OCI-M2 (cell line): ENCODE measurements around the gene RNU6-8.

Experiments
- DNase-seq: peaks from one replicate; lab custom pipeline; 2025; ENCODE audit not compliant: unreplicated experiment; lab: John Stamatoyannopoulos, UW

The RNU6-8 gene

GRCh38 chr14:32205554-32205953 is 2.5 kb upstream of the RNU6-8 start:
- DNase-seq: no peak

GRCh38 chr14:32203928-32204357 is 874 bp upstream of the RNU6-8 start:
- DNase-seq: no peak

GRCh38 chr14:32202491-32202997 is 525 bp downstream of the RNU6-8 start:
- DNase-seq: no peak

- peak; percentile 83 for DNase-seq
Observed at GRCh38 chr14:32201816-32202490, 1.1 kb downstream of the RNU6-8 start, which contains the start of gene RNU6-7. Gene RNU6-7, plus strand, starts transcription at chr14:32202045.

- DNase-seq: peak; percentile 81
Observed at GRCh38 chr14:32201193-32201815, 1.8 kb downstream of the RNU6-8 start.

GRCh38 chr14:32200368-32201192 is 2.5 kb downstream of the RNU6-8 start:
- DNase-seq: no peak

GRCh38 chr14:32197919-32198318 is 5.2 kb downstream of the RNU6-8 start:
- DNase-seq: no peak

- no peak for DNase-seq
Observed at GRCh38 chr14:32195636-32196035, 7.4 kb downstream of the RNU6-8 start.

GRCh38 chr14:32193532-32193931 is 9.5 kb downstream of the RNU6-8 start:
- no peak for DNase-seq

- no peak for DNase-seq
Observed at GRCh38 chr14:32192712-32193373, 10.2 kb downstream of the RNU6-8 start.

- no peak for DNase-seq
Observed at GRCh38 chr14:32190673-32191072, 12.4 kb downstream of the RNU6-8 start.

GRCh38 chr14:32189811-32190210 is 13.3 kb downstream of the RNU6-8 start:
- no peak for DNase-seq

GRCh38 chr14:32186248-32186647 is 16.8 kb downstream of the RNU6-8 start:
- DNase-seq: no peak

GRCh38 chr14:32185097-32185496 is 18.0 kb downstream of the RNU6-8 start:
- no peak for DNase-seq

GRCh38 chr14:32183151-32184058 is 19.7 kb downstream of the RNU6-8 start:
- DNase-seq: peak; percentile 63

GRCh38 chr14:32171469-32171868 is 31.6 kb downstream of the RNU6-8 start:
- no peak for DNase-seq

GRCh38 chr14:32169191-32169590 is 33.9 kb downstream of the RNU6-8 start:
- no peak for DNase-seq

GRCh38 chr14:32167907-32168306 is 35.2 kb downstream of the RNU6-8 start:
- DNase-seq: no peak

- no peak for DNase-seq
Observed at GRCh38 chr14:32166924-32167323, 36.1 kb downstream of the RNU6-8 start.

GRCh38 chr14:32166029-32166428 is 37.0 kb downstream of the RNU6-8 start:
- no peak for DNase-seq
